CD4-positive, alpha-beta T cell (primary cell): ENCODE measurements around the gene APOLD1. TPM values are rescaled to one million over a fixed set of nuclear protein-coding genes. Genes with fewer than 3 reads are reported as not detected.

Source experiments
- ATAC-seq: fragments of 200-7000 bp; cut with Tn5 transposase; one replicate; pipeline ENCODE4 v1.10.0; 2022; ENCODE audit warnings: mild to moderate bottlenecking; ENCODE audit not compliant: poor library complexity
- CTCF ChIA-PET: fragments of 350-600 bp; sonication (Branson Sonifier 250); formaldehyde crosslinking; loops from one replicate; lab custom pipeline; 2021; ENCODE audit warnings: antibody characterized with exemption, inconsistent platforms; lab: Charles Lee
- POLR2A ChIA-PET: fragments of 350-600 bp; sonication (Branson Sonifier 250); formaldehyde crosslinking; loops from one replicate; lab custom pipeline; 2021; ENCODE audit warnings: antibody characterized with exemption, inconsistent platforms; lab: Charles Lee
- DNase-seq, 14 experiments: peaks; one replicate each; pipeline ENCODE4 v3.0.0-alpha.2; 2013 to 2020; ENCODE audit warnings: mixed read lengths in 2 of 14
- H3K27ac ChIP-seq, 2 donors: one replicate each; pipeline versions ENCODE4 v1.5.1 to v1.7.0; 2013; ENCODE audit warnings: low read length in 2 of 2, low read depth in 1 of 2, mild to moderate bottlenecking in 1 of 2
- H3K27me3 ChIP-seq, 2 experiments: 1 replicate in 1 of 2; 2 replicates in 1 of 2; pipeline versions ENCODE4 v1.6.1 to v1.7.0; 2013; ENCODE audit warnings: low read length in 2 of 2, control low read depth in 1 of 2, mild to moderate bottlenecking in 1 of 2, moderate library complexity in 1 of 2; ENCODE audit not compliant: insufficient read depth in 2 of 2, control insufficient read depth in 1 of 2
- H3K36me3 ChIP-seq: one replicate; pipeline ENCODE4 v1.6.1; 2013; ENCODE audit warnings: low read length, control low read depth; ENCODE audit not compliant: insufficient read depth
- H3K4me1 ChIP-seq: one replicate; pipeline ENCODE4 v1.6.1; 2013; ENCODE audit warnings: low read length, control low read depth; ENCODE audit not compliant: insufficient read depth
- H3K4me3 ChIP-seq: one replicate; pipeline ENCODE4 v1.5.1; 2013; ENCODE audit warnings: mild to moderate bottlenecking, low read length, moderate library complexity
- H3K9me3 ChIP-seq, 2 experiments: 1 replicate in 1 of 2; 2 replicates in 1 of 2; pipeline versions ENCODE4 v1.6.1 to v1.7.0; 2013; ENCODE audit warnings: low read length in 2 of 2, mild to moderate bottlenecking in 2 of 2, control low read depth in 1 of 2, moderate library complexity in 1 of 2; ENCODE audit not compliant: control insufficient read depth in 1 of 2, insufficient read depth in 1 of 2
- H3K27ac Mint-ChIP-seq: one replicate; pipeline ENCODE4 v1.8.0; 2020; ENCODE audit warnings: mixed read lengths
- H3K27me3 Mint-ChIP-seq: one replicate; pipeline ENCODE4 v1.8.0; 2021; ENCODE audit warnings: mixed read lengths
- H3K36me3 Mint-ChIP-seq: one replicate; pipeline ENCODE4 v1.8.0; 2021; ENCODE audit warnings: low read depth, mixed read lengths
- H3K4me1 Mint-ChIP-seq: one replicate; pipeline ENCODE4 v1.8.0; 2021; ENCODE audit warnings: low read depth, mixed read lengths
- H3K4me3 Mint-ChIP-seq: one replicate; pipeline ENCODE4 v1.8.0; 2020; ENCODE audit warnings: mild to moderate bottlenecking, mixed read lengths
- H3K9me3 Mint-ChIP-seq: one replicate; pipeline ENCODE4 v1.8.0; 2020; ENCODE audit warnings: mixed read lengths
- CTCF ChIP-seq: fragments of 200-600 bp; IDR thresholded peaks from one replicate; pipeline ENCODE4 v1.8.0; 2022; ENCODE audit warnings: antibody characterized with exemption, mild to moderate bottlenecking
- intact Hi-C, 2 experiments: fragments of 100-400 bp; cut with DNase I in 1 of 2; cut with micrococcal nuclease in 1 of 2; formaldehyde crosslinking; loops; one replicate each; pipeline versions ENCODE4 v1.15.1 to v1.9.0; 2023 to 2025; cut with DNase I, micrococcal nuclease
- total RNA-seq, 174 experiments: library from RNA in 2 of 174; stranded (reverse) in 2 of 174; gene quantifications; one replicate each; pipeline ENCODE4 v1.2.3 and lab custom pipeline; 2021 to 2026

The APOLD1 gene
- total RNA-seq, 2 experiments from 2014 or later, result 1.8 to 3.4 TPM

DNA sequence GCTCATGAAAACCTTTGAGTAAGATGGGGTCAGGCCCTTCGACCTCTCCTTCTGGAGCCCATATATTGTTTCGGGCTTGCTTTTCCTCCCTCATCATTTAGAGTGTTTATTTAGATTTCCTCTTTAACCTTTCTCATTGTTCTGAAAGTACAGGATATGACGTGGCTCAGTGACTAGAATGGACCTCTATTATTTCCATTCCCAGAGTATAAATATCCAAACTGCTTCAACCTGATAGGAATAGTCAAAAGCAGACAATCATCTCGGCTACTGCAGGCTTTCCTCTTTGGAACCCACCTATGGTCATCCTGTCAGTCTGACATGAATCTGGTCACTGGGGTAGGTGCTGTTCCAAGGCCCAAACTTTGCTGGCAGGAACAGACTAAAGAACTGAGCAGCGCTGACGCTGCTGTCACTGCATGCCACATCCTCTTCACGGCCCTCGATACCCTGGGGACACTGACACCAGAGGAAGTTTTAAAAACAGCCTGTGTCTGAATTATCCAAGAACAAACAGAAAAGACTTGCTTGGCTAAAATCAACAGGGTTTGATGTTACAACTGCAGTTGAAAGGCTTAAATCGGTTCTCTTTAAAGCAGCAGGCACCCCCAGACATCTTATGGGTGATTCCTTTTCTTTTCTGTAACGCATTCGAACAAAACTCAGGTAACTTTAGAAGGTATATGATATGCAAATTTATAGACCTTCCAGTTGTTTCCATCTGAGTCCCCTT lies 22.7 kb downstream of the APOLD1 start:
- POLR2A ChIA-PET, result interaction anchor here (0.6 to 1.9 kb wide), 16 partner anchors 19 to 1637 kb away, joined by 3 to 24 read pairs (median 4); partner anchors contain the start of genes APOLD1, BORCS5, DUSP16 and SMIM10L1
- H3K27me3 ChIP-seq, result no peaks in the 10 kb centered on the region
- Mint-ChIP-seq H3K4me3 (peak overlapping the region; percentile 72), H3K4me1 (peaks cover 54% of the 10 kb centered on the region), H3K36me3 (peaks cover 2% of the 10 kb centered on the region), H3K27ac (peak overlapping the region; percentile 97), H3K9me3 (no peaks in the 10 kb centered on the region), H3K27me3 (no peaks in the 10 kb centered on the region)
- H3K27ac ChIP-seq, result peak overlapping the region; percentile 70 to 94
- ATAC-seq (peak; percentile 78), DNase-seq (peak; percentile 45 to 89 (median 61))
- no peaks in the 10 kb centered on the region for H3K36me3 ChIP-seq
- H3K4me3 ChIP-seq, result no peak overlapping the region
- no peak for TF ChIP-seq CTCF
- CTCF ChIA-PET, result interaction anchor here (0.6 kb wide), 1 partner anchor 63 kb away, joined by 3 read pairs; no protein-coding TSS in a partner anchor
- peaks cover 49% of the 10 kb centered on the region for H3K4me1 ChIP-seq
- intact Hi-C loops, result loop anchor here in 1 of 2 experiments (1.0 to 5.0 kb wide), 3 partner anchors 20 to 431 kb away; no protein-coding TSS in a partner anchor
- H3K9me3 ChIP-seq, result no peaks in the 10 kb centered on the region

GRCh38 chr12:12810553-12811021 lies 25.1 kb downstream of the APOLD1 start:
- Mint-ChIP-seq H3K4me3 (no peak overlapping the region), H3K36me3 (peaks cover 24% of the 10 kb centered on the region), H3K4me1 (peaks cover 65% of the 10 kb centered on the region), H3K27me3 (no peaks in the 10 kb centered on the region), H3K27ac (peak overlapping the region; percentile 97), H3K9me3 (no peaks in the 10 kb centered on the region)
- CTCF ChIA-PET, result no interaction called here
- intact Hi-C loops, result loop anchor here (5.0 to 10.0 kb wide), 2 partner anchors 284 to 453 kb away; partner anchors contain the start of gene BORCS5 (in 1 of the 2)
- POLR2A ChIA-PET, result interaction anchor here (1.0 kb wide), 1 partner anchor 24 kb away, joined by 4 read pairs; no protein-coding TSS in a partner anchor
- no peak overlapping the region for H3K27ac ChIP-seq
- H3K36me3 ChIP-seq, result peaks cover 9% of the 10 kb centered on the region
- H3K9me3 ChIP-seq, result no peaks in the 10 kb centered on the region
- DNase-seq, result no peak
- ATAC-seq, result no peak
- H3K4me1 ChIP-seq, result peaks cover 57% of the 10 kb centered on the region
- no peak for TF ChIP-seq CTCF
- H3K27me3 ChIP-seq, result no peaks in the 10 kb centered on the region
- no peak overlapping the region for H3K4me3 ChIP-seq

DNA sequence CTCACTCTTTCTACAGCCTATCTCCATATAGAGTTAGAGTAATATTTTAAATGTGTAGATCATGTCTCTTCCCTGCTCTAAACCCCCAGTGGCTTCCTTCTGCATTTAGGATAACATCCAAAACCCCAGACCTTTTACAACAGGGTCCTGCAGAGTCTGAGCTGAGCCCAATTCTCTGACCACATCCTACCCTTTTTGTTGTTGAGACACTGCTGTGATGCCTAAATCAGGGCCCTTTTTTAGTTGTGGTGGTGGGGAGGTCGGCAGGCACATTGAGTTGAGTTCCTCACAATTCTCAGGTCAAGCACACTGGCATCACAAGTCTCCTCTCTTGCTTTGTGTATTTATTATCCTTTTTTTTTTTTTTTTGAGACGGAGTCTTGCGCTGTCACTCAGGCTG lies 25.9 kb downstream of the APOLD1 start:
- peaks cover 66% of the 10 kb centered on the region for H3K4me1 Mint-ChIP-seq
- ChIA-PET CTCF (no interaction called here), POLR2A (interaction anchor here (1.0 kb wide), 1 partner anchor 25 kb away, joined by 4 read pairs; no protein-coding TSS in a partner anchor)
- H3K27ac Mint-ChIP-seq, result peak overlapping the region; percentile 58
- no peak overlapping the region for H3K27ac ChIP-seq
- no peak overlapping the region for H3K4me3 Mint-ChIP-seq
- H3K36me3 ChIP-seq, result peaks cover 16% of the 10 kb centered on the region
- no peaks in the 10 kb centered on the region for H3K9me3 Mint-ChIP-seq
- ATAC-seq, result no peak
- H3K27me3 ChIP-seq, result no peaks in the 10 kb centered on the region
- peaks cover 57% of the 10 kb centered on the region for H3K4me1 ChIP-seq
- H3K36me3 Mint-ChIP-seq, result peaks cover 31% of the 10 kb centered on the region
- H3K9me3 ChIP-seq, result no peaks in the 10 kb centered on the region
- no peak for TF ChIP-seq CTCF
- intact Hi-C loops, result loop anchor here (5.0 to 10.0 kb wide), 2 partner anchors 283 to 454 kb away; partner anchors contain the start of gene BORCS5 (in 1 of the 2)
- H3K27me3 Mint-ChIP-seq, result no peaks in the 10 kb centered on the region
- H3K4me3 ChIP-seq, result no peak overlapping the region
- DNase-seq, result no peak
